Measurements from ENCODE around the gene MRNIP. TPM values are rescaled to one million over a fixed set of nuclear protein-coding genes. Genes with fewer than 3 reads are reported as not detected.
A peak's percentile ranks its signal among the peaks of the same experiment; 100 is the strongest.
"Not testable (repeated sequence)": the region's sequence is repeated elsewhere in the genome, so short reads cannot be mapped to it uniquely, and the experiment has no call there.

Gene MRNIP
- total RNA-seq, 1 donor from 2014 or later = 60.2 TPM

GRCh38 chr5:179792612-179793467 is 65.8 kb downstream of the MRNIP start:
- TF ChIP-seq CTCF (IDR thresholded peaks at IDR 0.05; ENCODE audit: partially characterized antibody, unreplicated experiment) = no peak
- peaks cover 5% of the 10 kb centered on the region for H3K36me3 Mint-ChIP-seq (ENCODE audit: unreplicated experiment)
- H3K9me3 Mint-ChIP-seq (ENCODE audit: unreplicated experiment) = peaks cover 6% of the 10 kb centered on the region
- H3K27me3 Mint-ChIP-seq (ENCODE audit: unreplicated experiment) = peaks cover 10% of the 10 kb centered on the region
- no peak overlapping the region for H3K4me3 Mint-ChIP-seq (ENCODE audit: unreplicated experiment)
- no peak for DNase-seq
- H3K27ac Mint-ChIP-seq (ENCODE audit: unreplicated experiment) = no peak overlapping the region
- no peaks in the 10 kb centered on the region for H3K4me1 Mint-ChIP-seq (ENCODE audit: low read depth, unreplicated experiment)

- H3K4me3 Mint-ChIP-seq (ENCODE audit: unreplicated experiment) = no peak overlapping the region
Observed at GRCh38 chr5:179791881-179792611, 66.6 kb downstream of the MRNIP start.

GRCh38 chr5:179789278-179789677 is 69.3 kb downstream of the MRNIP start:
- H3K4me3 Mint-ChIP-seq (ENCODE audit: unreplicated experiment); H3K4me1 Mint-ChIP-seq (ENCODE audit: low read depth, unreplicated experiment); H3K36me3 Mint-ChIP-seq (ENCODE audit: unreplicated experiment); H3K27ac Mint-ChIP-seq (ENCODE audit: unreplicated experiment); H3K9me3 Mint-ChIP-seq (ENCODE audit: unreplicated experiment); H3K27me3 Mint-ChIP-seq (ENCODE audit: unreplicated experiment); DNase-seq: not testable (repeated sequence)

More at GRCh38 chr5:179791881-179792611, 66.6 kb downstream of the MRNIP start:
- Mint-ChIP-seq H3K4me1 (ENCODE audit: low read depth, unreplicated experiment) (no peaks in the 10 kb centered on the region), H3K9me3 (ENCODE audit: unreplicated experiment) (peaks cover 6% of the 10 kb centered on the region), H3K27me3 (ENCODE audit: unreplicated experiment) (peaks cover 9% of the 10 kb centered on the region), H3K27ac (ENCODE audit: unreplicated experiment) (no peak overlapping the region), H3K36me3 (ENCODE audit: unreplicated experiment) (peaks cover 4% of the 10 kb centered on the region)
- no peak for DNase-seq
- no peak for TF ChIP-seq CTCF (IDR thresholded peaks at IDR 0.05; ENCODE audit: partially characterized antibody, unreplicated experiment)

- no peak for TF ChIP-seq CTCF (IDR thresholded peaks at IDR 0.05; ENCODE audit: partially characterized antibody, unreplicated experiment)
- peaks cover 2% of the 10 kb centered on the region for H3K9me3 Mint-ChIP-seq (ENCODE audit: unreplicated experiment)
- H3K4me1 Mint-ChIP-seq (ENCODE audit: low read depth, unreplicated experiment) = no peaks in the 10 kb centered on the region
- H3K36me3 Mint-ChIP-seq (ENCODE audit: unreplicated experiment) = no peaks in the 10 kb centered on the region
- H3K27me3 Mint-ChIP-seq (ENCODE audit: unreplicated experiment) = peaks cover 6% of the 10 kb centered on the region
- no peak for DNase-seq
- no peak overlapping the region for H3K4me3 Mint-ChIP-seq (ENCODE audit: unreplicated experiment)
- H3K27ac Mint-ChIP-seq (ENCODE audit: unreplicated experiment) = no peak overlapping the region
Observed at GRCh38 chr5:179788193-179788854, 70.3 kb downstream of the MRNIP start.

Small RNA genes within 50 kb of the gene (microRNA-seq; reads per million reads assigned to microRNA genes)
- 83.7 reads per million, percentile 72 among the genes with 10 or more reads in this experiment for gene MIR1229 (ENCODE audit: unreplicated experiment)

Other genes with a start within 250 kb of the MRNIP start
- gene HNRNPH1, start 235.1 kb downstream of the MRNIP start, total RNA-seq (ENCODE audit: unreplicated experiment) = 1,021 TPM
- not detected for gene CBY3, start 177.8 kb downstream of the MRNIP start, total RNA-seq (ENCODE audit: unreplicated experiment)
- 363 TPM for gene CANX, start 159.8 kb downstream of the MRNIP start, total RNA-seq (ENCODE audit: unreplicated experiment)
- gene MAML1, start 126.0 kb downstream of the MRNIP start, total RNA-seq (ENCODE audit: unreplicated experiment) = 30.0 TPM
- gene LTC4S, start 64.8 kb downstream of the MRNIP start, total RNA-seq (ENCODE audit: unreplicated experiment) = 0.91 TPM
- 140 TPM for gene MGAT4B, start 52.0 kb downstream of the MRNIP start, total RNA-seq (ENCODE audit: unreplicated experiment)
- gene SQSTM1, start 37.9 kb downstream of the MRNIP start, total RNA-seq (ENCODE audit: unreplicated experiment) = 97.0 TPM
- gene TBC1D9B, start 49.1 kb upstream of the MRNIP start, total RNA-seq (ENCODE audit: unreplicated experiment) = 81.8 TPM
- gene RNF130, start 212.9 kb upstream of the MRNIP start, total RNA-seq (ENCODE audit: unreplicated experiment) = 104 TPM